GM19467 (cell line): ENCODE measurements around the gene CHRDL1.
"Not testable (repeated sequence)": the region's sequence is repeated elsewhere in the genome, so short reads cannot be mapped to it uniquely, and the experiment has no call there.

Source experiments
- ATAC-seq: cut with Tn5 transposase; IDR thresholded peaks from one replicate; pipeline ENCODE4 v1.9.1; 2021; ENCODE audit warnings: mild to moderate bottlenecking, moderate library complexity; ENCODE audit not compliant: unreplicated experiment

The CHRDL1 gene

DNA sequence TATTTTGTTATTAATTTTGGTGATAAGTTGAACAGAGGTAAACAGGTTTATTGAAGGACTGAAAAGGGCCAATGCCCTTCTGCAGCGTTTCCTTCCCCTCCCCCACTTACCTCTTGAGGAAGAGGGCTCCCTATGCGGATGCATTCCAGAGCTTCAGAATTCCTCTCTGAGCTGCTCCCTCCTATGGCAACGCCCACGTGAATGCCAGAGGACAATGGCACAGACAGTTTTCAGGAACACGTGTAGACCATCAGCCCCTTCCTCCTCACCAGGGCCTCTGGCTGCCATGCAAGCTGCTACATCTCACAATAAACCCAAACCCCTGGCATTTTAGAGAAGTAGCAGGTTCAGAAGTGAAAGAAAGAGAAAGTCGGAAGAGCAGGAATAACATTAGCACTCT, 127.9 kb downstream of the CHRDL1 start:
- ATAC-seq = no peak

DNA sequence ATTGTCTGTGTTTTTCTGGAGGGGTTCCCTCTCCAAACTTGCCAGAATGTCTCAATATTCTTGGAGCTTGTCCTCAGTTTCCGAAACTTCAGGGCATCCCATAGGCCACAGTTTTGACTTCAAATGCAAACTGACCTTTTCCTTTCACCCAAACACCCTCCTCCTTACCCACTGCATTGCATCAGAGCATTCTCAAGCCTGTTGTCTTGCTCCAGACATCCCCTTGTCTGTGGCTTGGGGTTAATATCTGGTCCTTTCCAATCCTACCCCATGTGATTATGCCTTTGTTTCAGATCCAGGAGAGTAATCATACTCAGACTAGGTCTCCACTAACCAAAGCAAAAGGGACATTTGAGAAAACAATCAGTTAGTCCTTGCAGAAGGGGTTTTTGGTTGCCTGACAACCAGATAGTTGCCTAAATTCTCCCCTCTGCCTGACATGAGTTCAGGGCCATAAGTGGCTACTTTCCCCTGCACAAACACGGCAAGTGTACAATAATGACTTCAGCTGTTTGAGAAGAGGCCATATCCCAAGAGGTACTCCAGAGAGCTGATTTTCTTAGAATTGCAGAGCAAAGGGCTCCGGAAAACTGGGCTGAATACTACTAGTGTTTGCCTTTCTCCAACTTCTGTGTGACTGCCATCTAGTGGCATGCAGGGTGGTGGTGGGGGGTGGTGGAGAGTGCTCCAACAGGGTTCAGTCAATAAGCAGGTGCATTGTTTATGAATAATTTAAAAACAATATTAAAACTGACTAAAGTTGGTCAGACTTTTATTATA, 130.2 kb downstream of the CHRDL1 start:
- ATAC-seq = peak; percentile 92

DNA sequence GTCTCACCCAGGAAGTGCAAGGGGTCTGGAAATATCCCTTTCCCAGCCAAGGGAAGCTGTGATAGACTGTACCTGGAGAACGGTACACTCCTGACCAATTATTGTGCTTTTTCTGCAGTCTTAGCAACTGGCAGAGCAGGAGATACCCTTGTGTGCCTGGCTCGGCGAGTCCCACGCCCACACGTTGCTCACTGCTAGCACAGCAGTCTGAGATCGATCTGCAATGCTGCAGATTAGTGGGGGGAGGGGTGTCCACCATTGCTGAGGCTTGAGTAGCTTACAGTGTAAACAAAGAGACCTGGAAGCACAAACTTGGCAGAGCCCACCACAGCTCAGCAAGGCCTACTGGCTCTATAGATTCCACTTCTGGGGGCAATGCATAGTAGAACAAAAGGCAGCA, 138.5 kb downstream of the CHRDL1 start:
- ATAC-seq = no peak

DNA sequence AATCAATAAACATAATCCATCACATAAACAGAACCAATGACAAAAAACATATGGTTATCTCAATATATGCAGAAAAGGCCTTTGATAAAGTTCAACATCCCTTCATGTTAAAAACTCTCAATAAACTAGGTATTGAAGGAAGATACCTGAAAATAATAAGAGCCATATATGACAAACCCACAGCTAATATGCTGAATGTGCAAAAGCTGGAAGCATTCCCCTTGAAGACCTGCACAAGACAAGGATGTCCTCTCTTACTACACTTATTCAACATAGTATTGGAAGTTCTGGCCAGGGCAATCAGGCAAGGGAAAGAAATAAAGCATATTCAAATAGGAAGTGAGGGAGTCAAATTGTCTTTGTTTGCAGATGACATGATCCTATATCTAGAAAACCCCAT, 141.3 kb downstream of the CHRDL1 start:
- not testable (repeated sequence) for ATAC-seq

DNA sequence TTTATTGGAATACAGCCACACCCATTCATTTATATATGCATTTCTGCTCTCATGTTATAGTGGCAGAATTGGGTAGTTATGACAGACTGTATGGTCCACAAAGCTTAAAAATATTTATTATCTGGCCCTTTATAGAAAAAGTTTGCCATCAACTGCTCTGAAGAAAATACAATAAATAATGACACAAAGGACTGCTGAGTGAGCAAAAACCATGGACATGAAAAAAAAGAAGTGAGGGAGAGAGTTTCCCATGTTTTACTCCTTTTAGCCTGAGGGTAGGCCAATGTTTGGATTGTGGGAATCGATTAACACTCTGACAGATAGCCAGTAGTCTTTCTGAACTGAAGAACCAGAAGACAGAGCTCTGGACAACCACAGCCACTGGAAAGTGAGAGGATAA, 149.2 kb downstream of the CHRDL1 start:
- no peak for ATAC-seq
